Activated B cell treated with CpG ODN at 0.5 μM for 24 hours (primary cell): ENCODE measurements around the gene LAMC1. TPM values are rescaled to one million over a fixed set of nuclear protein-coding genes. Genes with fewer than 3 reads are reported as not detected.

Experiments
- ATAC-seq: fragments of 200-7000 bp; cut with Tn5 transposase; one replicate; pipeline ENCODE4 v1.10.0; 2021; ENCODE audit warnings: low read depth, mild to moderate bottlenecking, moderate library complexity
- CTCF ChIA-PET: fragments of 350-600 bp; sonication (Branson Sonifier 250); formaldehyde crosslinking; loops from one replicate; lab custom pipeline; 2021; ENCODE audit warnings: antibody characterized with exemption; lab: Charles Lee
- POLR2A ChIA-PET: fragments of 350-600 bp; sonication (Branson Sonifier 250); formaldehyde crosslinking; loops from one replicate; lab custom pipeline; 2021; ENCODE audit warnings: antibody characterized with exemption; lab: Charles Lee
- DNase-seq: peaks from one replicate; pipeline ENCODE4 v3.0.0; 2022
- H3K27ac Mint-ChIP-seq: one replicate; pipeline ENCODE4 v1.8.0; 2020; ENCODE audit warnings: mixed read lengths
- H3K27me3 Mint-ChIP-seq: one replicate; pipeline ENCODE4 v1.8.0; 2021; ENCODE audit warnings: mixed read lengths
- H3K36me3 Mint-ChIP-seq: one replicate; pipeline ENCODE4 v1.8.0; 2021; ENCODE audit warnings: low read depth, mixed read lengths
- H3K4me1 Mint-ChIP-seq: one replicate; pipeline ENCODE4 v1.8.0; 2021; ENCODE audit warnings: mixed read lengths
- H3K4me3 Mint-ChIP-seq: one replicate; pipeline ENCODE4 v1.8.0; 2020; ENCODE audit warnings: mild to moderate bottlenecking, mixed read lengths
- H3K9me3 Mint-ChIP-seq: one replicate; pipeline ENCODE4 v1.8.0; 2020; ENCODE audit warnings: mixed read lengths
- intact Hi-C: fragments of 100-400 bp; cut with micrococcal nuclease; formaldehyde crosslinking; loops from one replicate; pipeline ENCODE4 v1.15.1; 2024
- total RNA-seq: library from RNA; stranded (reverse); gene quantifications from 2 replicates; pipeline ENCODE4 v1.2.3, GENCODE V29; 2022
- TF ChIP-seq, protein P1 (sequence below): fragments of 200-600 bp; IDR thresholded peaks from one replicate; pipeline ENCODE4 v1.8.0; 2022; ENCODE audit warnings: antibody characterized with exemption, mild to moderate bottlenecking

The LAMC1 gene
- total RNA-seq, 1 donor from 2014 or later: 31.8 TPM

DNA sequence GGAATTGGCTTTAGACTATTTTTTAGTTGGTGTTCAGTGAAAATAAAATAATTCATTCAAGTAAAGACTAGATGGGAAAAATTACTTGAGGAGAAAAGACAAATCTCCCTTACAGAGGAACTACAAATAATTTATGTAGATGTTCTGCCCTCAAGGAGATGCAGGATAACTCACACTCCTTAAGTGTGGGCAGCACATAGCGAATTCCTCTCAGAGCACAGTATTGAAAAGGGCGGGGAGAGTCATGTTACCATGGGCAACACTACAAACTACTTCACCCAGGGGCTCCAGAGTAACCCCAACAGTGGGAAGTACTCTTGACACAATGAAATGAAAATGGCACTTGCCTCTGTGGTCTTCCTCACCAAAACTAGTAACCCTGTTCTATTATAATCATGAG lies 142.2 kb downstream of the LAMC1 start:
- H3K27ac Mint-ChIP-seq: no peak overlapping the region
- TF ChIP-seq, protein P1, sequence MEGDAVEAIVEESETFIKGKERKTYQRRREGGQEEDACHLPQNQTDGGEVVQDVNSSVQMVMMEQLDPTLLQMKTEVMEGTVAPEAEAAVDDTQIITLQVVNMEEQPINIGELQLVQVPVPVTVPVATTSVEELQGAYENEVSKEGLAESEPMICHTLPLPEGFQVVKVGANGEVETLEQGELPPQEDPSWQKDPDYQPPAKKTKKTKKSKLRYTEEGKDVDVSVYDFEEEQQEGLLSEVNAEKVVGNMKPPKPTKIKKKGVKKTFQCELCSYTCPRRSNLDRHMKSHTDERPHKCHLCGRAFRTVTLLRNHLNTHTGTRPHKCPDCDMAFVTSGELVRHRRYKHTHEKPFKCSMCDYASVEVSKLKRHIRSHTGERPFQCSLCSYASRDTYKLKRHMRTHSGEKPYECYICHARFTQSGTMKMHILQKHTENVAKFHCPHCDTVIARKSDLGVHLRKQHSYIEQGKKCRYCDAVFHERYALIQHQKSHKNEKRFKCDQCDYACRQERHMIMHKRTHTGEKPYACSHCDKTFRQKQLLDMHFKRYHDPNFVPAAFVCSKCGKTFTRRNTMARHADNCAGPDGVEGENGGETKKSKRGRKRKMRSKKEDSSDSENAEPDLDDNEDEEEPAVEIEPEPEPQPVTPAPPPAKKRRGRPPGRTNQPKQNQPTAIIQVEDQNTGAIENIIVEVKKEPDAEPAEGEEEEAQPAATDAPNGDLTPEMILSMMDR: no peak
- H3K9me3 Mint-ChIP-seq: no peaks in the 10 kb centered on the region
- H3K27me3 Mint-ChIP-seq: peaks cover 15% of the 10 kb centered on the region
- H3K36me3 Mint-ChIP-seq: no peaks in the 10 kb centered on the region
- no peak for ATAC-seq
- no peak overlapping the region for H3K4me3 Mint-ChIP-seq
- CTCF ChIA-PET: no interaction called here
- no peaks in the 10 kb centered on the region for H3K4me1 Mint-ChIP-seq
- intact Hi-C loops: no loop called here
- POLR2A ChIA-PET: no interaction called here
- no peak for DNase-seq

DNA sequence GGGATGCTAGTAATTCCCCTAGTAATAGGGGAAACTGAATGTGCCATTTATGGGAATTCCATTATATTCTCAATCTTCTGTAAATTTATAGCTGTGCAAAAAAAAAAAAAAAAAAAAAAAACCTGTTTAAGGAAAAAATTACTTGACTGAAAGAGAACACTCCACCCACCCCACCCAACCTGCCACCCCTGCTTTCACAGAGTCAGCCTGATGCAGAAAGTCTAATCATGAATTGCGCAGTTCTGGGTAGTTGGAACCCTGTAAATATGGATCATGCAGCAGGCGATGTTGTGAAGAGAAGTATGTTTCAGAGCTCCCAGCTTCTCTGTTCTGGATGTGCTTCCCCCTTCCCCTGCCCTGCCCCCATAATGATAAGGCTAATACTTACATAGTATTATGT lies 143.2 kb downstream of the LAMC1 start:
- ChIA-PET CTCF (no interaction called here), POLR2A (no interaction called here)
- H3K9me3 Mint-ChIP-seq: no peaks in the 10 kb centered on the region
- H3K36me3 Mint-ChIP-seq: no peaks in the 10 kb centered on the region
- TF ChIP-seq, protein P1: no peak
- DNase-seq: no peak
- ATAC-seq: no peak
- H3K27ac Mint-ChIP-seq: no peak overlapping the region
- H3K27me3 Mint-ChIP-seq: peaks cover 16% of the 10 kb centered on the region
- H3K4me1 Mint-ChIP-seq: no peaks in the 10 kb centered on the region
- no peak overlapping the region for H3K4me3 Mint-ChIP-seq
- intact Hi-C loops: no loop called here

DNA sequence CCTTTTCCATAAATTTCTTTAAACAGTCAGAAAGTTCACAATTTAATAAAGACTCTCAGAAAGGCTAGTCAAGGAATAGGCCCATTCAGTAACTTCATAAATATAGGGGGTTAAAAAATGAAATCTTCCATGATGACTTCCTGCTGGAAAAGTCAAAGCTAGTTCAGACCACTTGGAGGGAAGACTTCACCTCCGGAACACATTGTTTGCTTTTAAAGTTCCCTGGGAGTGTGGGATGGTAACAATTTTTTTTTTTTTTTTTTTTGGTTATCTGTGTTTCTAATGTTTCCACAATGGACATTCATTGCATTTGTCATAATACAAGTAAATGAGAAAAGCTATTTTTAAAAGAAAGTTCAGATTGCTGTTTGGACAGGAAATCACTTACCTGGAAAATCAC lies 144.5 kb downstream of the LAMC1 start:
- TF ChIP-seq, protein P1: no peak
- DNase-seq (no peak), ATAC-seq (no peak)
- H3K27me3 Mint-ChIP-seq: peaks cover 21% of the 10 kb centered on the region
- ChIA-PET POLR2A (no interaction called here), CTCF (no interaction called here)
- H3K4me3 Mint-ChIP-seq: no peak overlapping the region
- H3K4me1 Mint-ChIP-seq: no peaks in the 10 kb centered on the region
- H3K9me3 Mint-ChIP-seq: no peaks in the 10 kb centered on the region
- intact Hi-C loops: no loop called here
- no peaks in the 10 kb centered on the region for H3K36me3 Mint-ChIP-seq
- no peak overlapping the region for H3K27ac Mint-ChIP-seq

DNA sequence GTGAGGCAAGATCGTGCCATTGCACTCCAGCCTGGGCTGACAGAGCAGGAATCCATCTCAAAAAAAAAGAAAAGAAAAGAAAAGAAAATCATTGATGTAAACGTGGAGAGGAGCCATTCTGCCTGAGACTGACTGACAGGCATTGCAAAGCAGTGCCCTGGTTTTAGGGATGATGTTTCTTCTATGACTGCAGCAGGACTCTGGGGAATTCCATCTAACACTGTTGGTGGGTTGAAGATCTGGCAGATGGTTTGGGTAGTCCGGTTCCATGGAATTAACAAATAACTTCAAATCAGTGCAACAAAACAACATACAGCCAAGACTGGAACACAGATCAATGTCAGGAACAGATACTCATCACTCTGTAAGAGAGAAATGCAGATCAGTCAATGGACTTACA lies 145.1 kb downstream of the LAMC1 start:
- Mint-ChIP-seq H3K27ac (no peak overlapping the region), H3K36me3 (no peaks in the 10 kb centered on the region), H3K27me3 (peaks cover 21% of the 10 kb centered on the region), H3K4me1 (no peaks in the 10 kb centered on the region), H3K9me3 (no peaks in the 10 kb centered on the region), H3K4me3 (no peak overlapping the region)
- intact Hi-C loops: no loop called here
- CTCF ChIA-PET: no interaction called here
- POLR2A ChIA-PET: no interaction called here
- TF ChIP-seq, protein P1: no peak
- ATAC-seq: no peak
- no peak for DNase-seq

DNA sequence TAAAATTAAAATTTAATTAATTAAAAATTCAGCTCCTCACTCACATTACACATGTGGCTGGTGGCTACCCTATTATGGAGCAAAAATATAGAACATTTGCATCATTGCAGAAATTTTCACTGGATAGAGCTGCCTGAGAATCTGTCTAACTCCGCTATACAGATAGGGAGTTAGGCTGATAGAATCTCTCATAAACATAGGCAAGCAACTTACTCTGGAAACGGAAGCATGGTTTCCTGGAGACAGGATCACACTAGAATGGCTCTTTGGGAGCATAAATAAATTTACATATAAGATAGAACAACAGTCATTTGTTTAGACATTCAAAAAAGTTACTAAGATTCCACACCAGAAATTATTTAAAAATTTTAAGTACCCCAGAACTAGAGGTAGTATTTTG lies 150.6 kb downstream of the LAMC1 start:
- H3K27me3 Mint-ChIP-seq: peaks cover 17% of the 10 kb centered on the region
- H3K4me3 Mint-ChIP-seq: no peak overlapping the region
- POLR2A ChIA-PET: no interaction called here
- no peak overlapping the region for H3K27ac Mint-ChIP-seq
- TF ChIP-seq, protein P1: no peak
- ATAC-seq: no peak
- intact Hi-C loops: no loop called here
- CTCF ChIA-PET: no interaction called here
- no peaks in the 10 kb centered on the region for H3K36me3 Mint-ChIP-seq
- no peaks in the 10 kb centered on the region for H3K4me1 Mint-ChIP-seq
- DNase-seq: no peak
- no peaks in the 10 kb centered on the region for H3K9me3 Mint-ChIP-seq
